Transverse colon (tissue), 4 donors: ENCODE measurements around the gene SOCS3. TPM values are rescaled to one million over a fixed set of nuclear protein-coding genes. Genes with fewer than 3 reads are reported as not detected.

Experiments used
- DNase-seq: peaks from one replicate; pipeline ENCODE4 v3.0.0-alpha.2; 2019
- H3K27ac ChIP-seq, 4 donors: fragments of 200-600 bp; sonication (generic); 2 replicates each; pipeline ENCODE4 v1.5.1; 2016 to 2018; ENCODE audit warnings: inconsistent platforms in 4 of 4
- H3K27me3 ChIP-seq: fragments of 200-600 bp; sonication (generic); 2 replicates; pipeline ENCODE4 v1.5.1; 2017; ENCODE audit warnings: inconsistent platforms
- H3K36me3 ChIP-seq, 4 donors: fragments of 200-600 bp; sonication (generic); 2 replicates each; pipeline ENCODE4 v1.5.1; 2017 to 2019; ENCODE audit warnings: inconsistent platforms in 4 of 4
- H3K4me1 ChIP-seq, 4 donors: fragments of 200-600 bp; sonication (generic); 2 replicates each; pipeline ENCODE4 v1.5.1; 2017 to 2020; ENCODE audit warnings: inconsistent platforms in 4 of 4
- H3K4me3 ChIP-seq, 4 donors: fragments of 200-600 bp; sonication (generic); 1 replicate in 1 of 4; 2 replicates in 3 of 4; pipeline versions ENCODE4 v1.5.1 to v1.6.1; 2017 to 2019; ENCODE audit warnings: inconsistent platforms in 4 of 4
- H3K9me3 ChIP-seq, 2 donors: fragments of 200-600 bp; sonication (generic); 2 replicates each; pipeline ENCODE4 v1.5.1; 2017 to 2019; ENCODE audit warnings: inconsistent platforms in 2 of 2
- EP300 ChIP-seq: sonication (generic); formaldehyde crosslinking; IDR thresholded peaks from one replicate; pipeline ENCODE4 v1.6.1; 2017; ENCODE audit warnings: antibody characterized with exemption, low read depth
- POLR2A ChIP-seq: fragments of 450-650 bp; IDR thresholded peaks from one replicate; pipeline ENCODE4 v1.6.1; 2016; ENCODE audit warnings: antibody characterized with exemption, mild to moderate bottlenecking, moderate library complexity
- POLR2AphosphoS5 ChIP-seq, 3 donors: sonication (generic); formaldehyde crosslinking; IDR thresholded peaks; one replicate each; pipeline ENCODE4 v1.6.1; 2016; ENCODE audit warnings: antibody characterized with exemption in 3 of 3
- WGBS, 2 donors: methylation state at CpG; one replicate each; pipeline ENCODE4 v1.1.5; 2018; ENCODE audit warnings: low coverage in 1 of 2; 5-methylcytosine and 5-hydroxymethylcytosine counted together
- in situ Hi-C, 4 donors: fragments of 200-750 bp; cut with MboI; loops; one replicate each; pipeline versions ENCODE4 v1.15.0 to v1.15.1; 2017; ENCODE audit warnings: low sequenced_read_pairs in 3 of 4, low pct_ligation_motif_present in 1 of 4, low pct_unique_long_range_greater_than_20kb in 1 of 4
- intact Hi-C: fragments of 100-400 bp; cut with DNase I; formaldehyde crosslinking; loops from one replicate; pipeline ENCODE4 v1.15.1; 2023; ENCODE audit warnings: low total_unique reads
- total RNA-seq, 4 donors: library from RNA; depleted of rRNA; stranded (reverse); fragments of >200 nt; gene quantifications; one replicate each; pipeline ENCODE4 v1.1.0, GENCODE V29; 2016
- TF ChIP-seq, protein P1 (sequence below), 5 experiments: fragments of 200-600 bp in 3 of 5; fragments of 450-650 bp in 2 of 5; sonication (generic) in 3 of 5; IDR thresholded peaks; 1 replicate in 2 of 5; 2 replicates in 3 of 5; pipeline ENCODE4 v1.5.1; 2016 to 2017; ENCODE audit warnings: antibody characterized with exemption in 5 of 5, inconsistent platforms in 3 of 5, mild to moderate bottlenecking in 2 of 5, moderate library complexity in 1 of 5

The SOCS3 gene
- total RNA-seq, 4 donors from 2014 or later, result 22.3 to 230 (median 37.6) TPM

DNA sequence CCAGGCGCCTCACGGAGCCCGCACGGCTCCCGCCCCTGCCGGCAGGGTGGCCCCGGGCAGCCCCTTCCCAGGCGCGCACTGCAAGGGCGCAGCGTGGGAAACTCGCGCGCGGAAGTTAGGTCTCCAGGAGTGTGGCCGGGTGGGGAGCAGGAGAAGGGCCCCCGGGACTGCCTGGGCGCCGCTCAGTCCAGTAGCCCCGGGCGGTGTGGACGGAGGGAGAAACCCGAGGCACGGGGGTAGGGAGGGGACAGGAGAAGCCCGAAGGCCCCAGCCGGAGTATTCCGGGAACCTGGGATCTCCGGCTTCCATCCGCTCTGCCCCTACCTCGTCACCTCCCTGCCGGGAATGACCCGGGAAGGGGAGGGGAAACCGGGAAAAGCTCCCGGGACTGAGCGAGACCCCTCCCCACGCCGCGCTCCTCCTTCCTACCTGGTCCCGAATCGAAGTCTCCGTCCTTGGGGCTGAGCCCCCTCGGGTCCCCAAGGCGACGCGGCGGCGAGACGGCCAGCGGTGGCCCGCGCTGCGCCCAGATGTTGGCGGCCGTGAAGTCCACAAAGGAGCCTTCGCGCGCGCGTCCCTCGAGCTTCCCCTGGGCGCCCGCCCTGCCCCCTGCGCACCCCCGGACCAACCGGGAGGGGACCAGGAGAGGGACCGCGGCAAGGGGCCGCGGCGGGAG lies 418 bp downstream of the SOCS3 start:
- no peak for TF ChIP-seq POLR2A
- TF ChIP-seq, protein P1, sequence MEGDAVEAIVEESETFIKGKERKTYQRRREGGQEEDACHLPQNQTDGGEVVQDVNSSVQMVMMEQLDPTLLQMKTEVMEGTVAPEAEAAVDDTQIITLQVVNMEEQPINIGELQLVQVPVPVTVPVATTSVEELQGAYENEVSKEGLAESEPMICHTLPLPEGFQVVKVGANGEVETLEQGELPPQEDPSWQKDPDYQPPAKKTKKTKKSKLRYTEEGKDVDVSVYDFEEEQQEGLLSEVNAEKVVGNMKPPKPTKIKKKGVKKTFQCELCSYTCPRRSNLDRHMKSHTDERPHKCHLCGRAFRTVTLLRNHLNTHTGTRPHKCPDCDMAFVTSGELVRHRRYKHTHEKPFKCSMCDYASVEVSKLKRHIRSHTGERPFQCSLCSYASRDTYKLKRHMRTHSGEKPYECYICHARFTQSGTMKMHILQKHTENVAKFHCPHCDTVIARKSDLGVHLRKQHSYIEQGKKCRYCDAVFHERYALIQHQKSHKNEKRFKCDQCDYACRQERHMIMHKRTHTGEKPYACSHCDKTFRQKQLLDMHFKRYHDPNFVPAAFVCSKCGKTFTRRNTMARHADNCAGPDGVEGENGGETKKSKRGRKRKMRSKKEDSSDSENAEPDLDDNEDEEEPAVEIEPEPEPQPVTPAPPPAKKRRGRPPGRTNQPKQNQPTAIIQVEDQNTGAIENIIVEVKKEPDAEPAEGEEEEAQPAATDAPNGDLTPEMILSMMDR (IDR thresholded peaks at IDR 0.05), result no peak
- TF ChIP-seq POLR2AphosphoS5 (IDR thresholded peaks at IDR 0.05), result no peak
- no peak for TF ChIP-seq EP300
- H3K9me3 ChIP-seq, result no peaks in the 10 kb centered on the region
- H3K36me3 ChIP-seq, result no peaks in the 10 kb centered on the region
- peaks cover 19 to 51% (median 38%) of the 10 kb centered on the region in 4 donors for H3K4me1 ChIP-seq
- in situ Hi-C loops, result no loop called here
- H3K27me3 ChIP-seq, result no peaks in the 10 kb centered on the region
- peak overlapping the region; percentile 87 to 98 (median 96) for H3K27ac ChIP-seq
- H3K4me3 ChIP-seq, result peak overlapping the region; percentile 76 to 82 (median 78)
- 0% methylated on average over 4 of the region's 70 CpGs; no CpG with 5 or more reads in 1 of the 2 donors for WGBS, 2 donors
- no peak for DNase-seq
- intact Hi-C loops, result no loop called here

DNA sequence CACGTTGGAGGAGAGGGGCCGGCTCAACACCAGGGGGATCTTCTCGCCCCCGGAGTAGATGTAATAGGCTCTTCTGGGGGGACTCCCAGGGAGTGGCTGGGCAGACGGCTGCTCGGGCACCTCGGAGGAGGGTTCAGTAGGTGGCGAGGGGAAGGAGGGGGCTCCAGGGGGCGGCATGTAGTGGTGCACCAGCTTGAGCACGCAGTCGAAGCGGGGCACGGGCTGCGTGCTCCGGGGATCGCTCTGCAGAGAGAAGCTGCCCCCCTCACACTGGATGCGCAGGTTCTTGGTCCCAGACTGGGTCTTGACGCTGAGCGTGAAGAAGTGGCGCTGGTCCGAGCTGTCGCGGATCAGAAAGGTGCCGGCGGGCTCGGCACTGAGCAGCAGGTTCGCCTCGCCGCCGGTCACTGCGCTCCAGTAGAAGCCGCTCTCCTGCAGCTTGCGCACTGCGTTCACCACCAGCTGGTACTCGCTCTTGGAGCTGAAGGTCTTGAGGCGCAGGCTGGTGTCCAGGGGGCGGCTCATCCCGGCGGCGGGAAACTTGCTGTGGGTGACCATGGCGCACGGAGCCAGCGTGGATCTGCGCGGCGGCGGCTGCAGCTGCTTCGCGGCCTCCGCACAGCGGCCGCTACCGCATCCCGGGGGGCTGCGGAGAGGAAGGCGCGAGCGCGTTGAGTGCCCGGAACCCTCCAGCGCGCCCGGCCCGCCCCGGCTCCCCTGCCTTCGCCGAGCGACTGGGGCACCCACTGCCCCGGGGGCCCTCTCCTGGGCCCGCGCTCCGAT lies 1.1 kb downstream of the SOCS3 start:
- no peaks in the 10 kb centered on the region for H3K27me3 ChIP-seq
- H3K36me3 ChIP-seq, result no peaks in the 10 kb centered on the region
- peak overlapping the region; percentile 87 to 98 (median 96) for H3K27ac ChIP-seq
- intact Hi-C loops, result no loop called here
- 40% methylated on average over 34 of the region's 72 CpGs; no CpG with 5 or more reads in 1 of the 2 donors for WGBS, 2 donors
- TF ChIP-seq POLR2A (no peak), POLR2AphosphoS5 (IDR thresholded peaks at IDR 0.05) (peak in 2 of 3 donors; percentile 33 to 40)
- H3K4me3 ChIP-seq, result peak overlapping the region; percentile 76 to 82 (median 78)
- in situ Hi-C loops, result no loop called here
- peaks cover 23 to 53% (median 43%) of the 10 kb centered on the region in 4 donors for H3K4me1 ChIP-seq
- DNase-seq, result peak; percentile 48
- H3K9me3 ChIP-seq, result no peaks in the 10 kb centered on the region

DNA sequence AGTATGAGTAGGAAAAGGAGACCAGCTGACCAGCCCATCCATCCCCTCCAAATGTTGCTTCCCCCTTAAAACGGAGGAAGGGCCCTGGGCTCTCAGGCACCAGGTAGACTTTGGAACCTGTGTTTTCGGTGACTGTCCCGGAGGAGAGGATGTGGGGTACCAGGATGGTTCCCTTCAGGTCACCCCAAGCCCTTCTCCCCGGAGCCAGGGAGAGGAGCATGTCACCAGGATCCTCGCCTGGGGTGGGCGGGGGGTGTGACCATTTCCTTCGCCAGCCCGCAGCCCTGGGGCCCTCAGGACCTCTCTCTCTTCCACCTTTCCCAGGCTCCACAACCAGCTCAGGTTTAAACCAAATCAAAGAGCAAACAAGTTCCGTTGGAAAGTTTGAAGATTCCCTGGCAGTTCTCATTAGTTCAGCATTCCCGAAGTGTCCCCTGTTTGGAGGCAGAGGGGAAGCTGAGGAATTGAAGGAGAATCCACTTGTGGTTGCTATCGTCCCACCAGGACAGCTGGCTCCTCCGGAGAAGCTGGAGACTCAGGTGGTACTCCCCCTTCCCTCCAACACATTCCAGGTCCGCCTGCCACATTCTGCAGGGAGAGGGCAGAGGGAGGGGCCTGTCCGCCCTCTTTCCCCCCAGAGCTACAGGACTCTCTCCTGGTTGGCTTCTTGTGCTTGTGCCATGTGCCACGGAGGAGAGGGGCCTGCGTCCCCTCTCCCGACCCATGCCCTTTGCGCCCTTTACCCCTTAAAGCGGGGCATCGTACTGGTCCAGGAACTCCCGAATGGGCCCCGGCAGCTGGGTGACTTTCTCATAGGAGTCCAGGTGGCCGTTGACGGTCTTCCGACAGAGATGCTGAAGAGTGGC lies 2.0 kb downstream of the SOCS3 start:
- in situ Hi-C loops (no loop called here), intact Hi-C loops (no loop called here)
- H3K9me3 ChIP-seq, result no peaks in the 10 kb centered on the region
- H3K36me3 ChIP-seq, result no peaks in the 10 kb centered on the region
- no peak for DNase-seq
- H3K4me1 ChIP-seq, result peaks cover 30 to 61% (median 51%) of the 10 kb centered on the region in 4 donors
- no peak for TF ChIP-seq EP300
- TF ChIP-seq, protein P1 (IDR thresholded peaks at IDR 0.05), result no peak
- TF ChIP-seq POLR2A, result no peak
- TF ChIP-seq POLR2AphosphoS5 (IDR thresholded peaks at IDR 0.05), result no peak
- H3K27ac ChIP-seq, result peak overlapping the region; percentile 87 to 98 (median 96)
- 76 to 97% methylated on average over 6 to 25 of the region's 25 CpGs for WGBS, 2 donors
- H3K27me3 ChIP-seq, result no peaks in the 10 kb centered on the region
- peak overlapping the region; percentile 76 to 82 (median 78) for H3K4me3 ChIP-seq

DNA sequence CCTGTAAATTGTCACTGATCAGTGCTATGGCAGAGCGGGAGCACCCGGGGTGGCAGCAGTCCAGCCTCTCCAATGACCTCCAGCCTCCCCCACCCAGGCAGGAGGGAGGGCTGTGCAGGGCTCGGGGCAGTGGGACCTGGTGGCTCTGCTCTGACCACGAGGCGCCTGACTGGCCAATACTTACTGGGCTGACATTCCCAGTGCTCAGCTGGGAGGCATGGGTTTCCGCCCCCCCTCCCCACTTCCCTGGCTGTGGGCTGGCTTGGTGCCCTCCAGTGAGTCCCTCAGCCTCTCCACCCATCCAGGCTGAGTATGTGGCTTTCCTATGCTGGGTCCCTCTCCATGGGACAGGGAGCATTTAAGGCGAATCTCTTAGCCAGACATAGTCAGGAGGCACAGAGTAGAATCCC lies 2.7 kb downstream of the SOCS3 start:
- H3K27ac ChIP-seq, result peak overlapping the region; percentile 87 to 98 (median 96)
- in situ Hi-C loops, result no loop called here

More for the DNA sequence above, 2.7 kb downstream of the SOCS3 start:
- no peaks in the 10 kb centered on the region for H3K36me3 ChIP-seq
- TF ChIP-seq, protein P1 (IDR thresholded peaks at IDR 0.05), result no peak
- TF ChIP-seq POLR2AphosphoS5 (IDR thresholded peaks at IDR 0.05) (peak; percentile 16 to 62 (median 23)), POLR2A (no peak), EP300 (no peak)
- H3K4me1 ChIP-seq, result peaks cover 34 to 67% (median 56%) of the 10 kb centered on the region in 4 donors
- no peaks in the 10 kb centered on the region for H3K27me3 ChIP-seq
- H3K4me3 ChIP-seq, result peak overlapping the region in 2 of 4 donors; percentile 76 to 79
- 61 to 70% methylated on average over 2 to 7 of the region's 7 CpGs for WGBS, 2 donors
- intact Hi-C loops, result no loop called here
- H3K9me3 ChIP-seq, result no peaks in the 10 kb centered on the region
- no peak for DNase-seq
